GM19467 (cell line): Measurements from ENCODE around the gene DNM3.
"Not testable (repeated sequence)": the region's sequence is repeated elsewhere in the genome, so short reads cannot be mapped to it uniquely, and the experiment has no call there.

Experiments used
- ATAC-seq: cut with Tn5 transposase; IDR thresholded peaks from one replicate; pipeline ENCODE4 v1.9.1; 2021; ENCODE audit warnings: mild to moderate bottlenecking, moderate library complexity; ENCODE audit not compliant: unreplicated experiment

The DNM3 gene

DNA sequence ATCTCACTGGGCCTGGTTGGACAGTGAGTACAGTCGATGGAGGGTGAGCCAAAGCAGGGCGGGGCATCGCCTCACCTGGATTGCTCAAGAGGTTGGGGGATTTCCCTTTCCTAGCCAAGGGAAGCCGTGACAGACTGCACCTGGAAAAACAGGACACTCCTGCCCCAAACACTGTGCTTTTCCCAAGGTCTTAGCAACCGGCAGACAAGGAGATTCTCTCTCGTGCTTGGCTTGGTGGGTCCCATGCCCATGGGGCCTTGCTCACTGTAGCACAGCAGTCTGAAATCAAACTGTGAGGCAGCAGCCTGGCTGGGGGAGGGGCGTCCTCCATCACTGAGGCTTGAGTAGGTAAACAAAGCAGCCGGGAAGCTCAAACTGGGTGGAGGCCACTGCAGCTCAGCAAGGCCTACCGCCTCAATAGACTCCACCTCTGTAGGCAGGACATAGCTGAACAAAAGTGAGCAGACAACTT is 590.5 kb downstream of the DNM3 start:
- no peak for ATAC-seq

- not testable (repeated sequence) for ATAC-seq
These were observed 595.9 kb downstream of the DNM3 start for GRCh38 chr1:172437183-172437582.

DNA sequence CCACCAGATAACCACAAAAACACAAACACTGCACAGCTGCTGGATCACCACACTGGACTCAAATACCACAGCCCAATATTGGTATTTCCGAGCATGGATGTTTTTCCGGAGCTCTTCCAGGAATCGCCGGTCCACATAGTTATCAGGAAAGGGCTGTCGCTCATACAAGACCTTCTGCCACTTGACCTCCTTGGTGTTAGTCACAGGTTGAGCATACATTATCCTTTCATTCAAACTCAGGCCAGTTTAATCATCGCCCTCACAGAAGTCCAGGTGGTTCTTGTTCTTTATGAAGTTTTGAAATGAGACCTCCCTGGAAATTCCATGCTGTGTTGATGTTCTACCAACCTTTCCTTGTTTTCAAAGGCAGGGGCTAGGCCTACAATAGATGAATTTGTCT is 601.1 kb downstream of the DNM3 start:
- no peak for ATAC-seq

DNA sequence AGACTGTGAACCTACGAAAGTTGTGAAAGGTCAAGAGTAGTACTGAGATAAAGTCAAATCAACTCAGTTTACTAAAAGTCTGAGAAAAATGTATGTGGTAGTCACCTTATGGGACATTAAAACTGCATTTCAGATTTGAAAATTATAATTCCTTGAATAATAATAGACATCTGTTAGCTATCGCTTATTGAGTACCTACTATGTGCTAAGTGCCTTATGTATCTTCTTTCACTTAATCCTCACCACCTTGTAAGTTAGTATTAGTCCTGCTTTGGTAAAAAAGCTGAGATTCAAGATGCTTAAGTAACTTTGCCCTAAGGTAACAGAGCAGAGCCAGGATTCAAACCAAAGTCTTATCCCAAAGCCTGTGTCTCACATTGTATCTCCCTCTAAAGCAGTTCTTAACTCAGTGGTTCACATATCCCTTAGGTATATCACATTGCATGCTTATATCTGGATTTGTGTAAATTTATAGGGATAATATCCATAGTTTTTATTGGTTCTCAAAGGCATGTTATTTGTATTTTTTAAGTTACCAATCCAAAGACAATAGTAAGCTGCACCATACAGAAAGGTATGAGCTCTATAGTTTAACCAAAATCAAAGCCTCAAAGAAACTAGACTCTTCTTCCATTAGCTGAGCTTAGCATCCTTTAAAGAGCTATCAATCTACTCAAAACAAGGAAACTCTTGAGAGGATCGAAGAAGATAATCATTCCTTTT is 601.7 kb downstream of the DNM3 start:
- no peak for ATAC-seq

DNA sequence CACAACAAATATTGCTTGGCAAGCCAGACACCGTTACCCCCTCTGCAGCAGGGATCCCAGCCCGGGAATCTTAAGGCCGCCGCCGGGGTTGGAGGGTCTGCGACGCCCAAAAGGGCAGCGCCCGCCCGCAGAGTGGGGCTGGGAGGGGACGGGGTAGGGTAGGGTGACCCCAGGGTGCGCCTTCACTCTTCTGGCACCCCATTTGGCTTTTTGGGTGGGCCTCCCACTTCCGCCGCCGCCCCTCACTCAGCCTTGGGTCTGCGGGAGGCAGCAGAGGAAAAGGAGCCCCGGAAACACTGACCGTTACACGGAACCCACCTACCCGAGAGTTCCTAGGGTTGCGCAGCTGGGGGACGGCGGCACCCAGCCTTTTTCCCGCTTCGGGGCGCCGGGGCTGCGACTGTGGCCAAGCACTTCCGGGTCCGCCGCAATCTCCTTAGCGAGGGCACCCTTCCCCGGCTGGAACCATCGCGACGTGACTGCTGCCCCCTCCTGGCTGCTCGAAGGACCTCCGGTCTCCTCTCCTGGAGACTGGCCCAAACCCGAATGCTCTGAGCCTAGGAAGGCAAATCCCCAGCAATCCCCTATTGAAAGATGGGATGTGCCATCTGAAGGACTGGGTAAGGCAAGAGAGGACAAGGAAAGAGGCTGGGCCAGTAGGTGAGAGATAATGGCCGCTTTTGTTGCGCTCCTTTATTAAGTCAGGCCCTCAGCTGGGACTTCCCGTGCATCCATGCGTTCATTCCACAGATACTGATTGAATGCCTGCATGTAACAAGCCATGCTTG is 602.6 kb downstream of the DNM3 start, which contains the start of gene PIGC:
Gene PIGC, minus strand, starts transcription at position 404 of the 788 bp plus-strand sequence. CDS start 1,447 bp downstream, outside the sequence.
- peak; percentile 100 for ATAC-seq

GRCh38 chr1:172446547-172446946 is 605.2 kb downstream of the DNM3 start:
- ATAC-seq: no peak

DNA sequence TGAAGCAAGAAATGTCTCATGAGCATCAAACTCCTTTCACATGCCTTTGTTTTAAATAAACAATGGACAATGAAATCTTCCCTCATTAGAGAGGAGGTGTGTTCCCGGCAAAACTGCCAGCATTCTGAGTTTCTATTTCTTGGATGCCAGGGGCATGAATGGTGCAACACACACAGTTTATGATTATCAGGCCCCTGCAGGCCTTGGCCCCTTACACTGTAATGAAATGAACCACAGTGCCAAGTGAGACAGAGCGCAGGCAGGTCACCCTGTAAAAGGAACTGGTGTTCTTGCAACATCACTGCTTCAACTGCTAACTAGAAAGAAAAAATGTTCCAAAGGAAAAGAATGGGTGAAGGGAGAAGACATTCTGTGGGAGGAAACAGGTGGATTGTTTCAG is 606.3 kb downstream of the DNM3 start:
- ATAC-seq: no peak

DNA sequence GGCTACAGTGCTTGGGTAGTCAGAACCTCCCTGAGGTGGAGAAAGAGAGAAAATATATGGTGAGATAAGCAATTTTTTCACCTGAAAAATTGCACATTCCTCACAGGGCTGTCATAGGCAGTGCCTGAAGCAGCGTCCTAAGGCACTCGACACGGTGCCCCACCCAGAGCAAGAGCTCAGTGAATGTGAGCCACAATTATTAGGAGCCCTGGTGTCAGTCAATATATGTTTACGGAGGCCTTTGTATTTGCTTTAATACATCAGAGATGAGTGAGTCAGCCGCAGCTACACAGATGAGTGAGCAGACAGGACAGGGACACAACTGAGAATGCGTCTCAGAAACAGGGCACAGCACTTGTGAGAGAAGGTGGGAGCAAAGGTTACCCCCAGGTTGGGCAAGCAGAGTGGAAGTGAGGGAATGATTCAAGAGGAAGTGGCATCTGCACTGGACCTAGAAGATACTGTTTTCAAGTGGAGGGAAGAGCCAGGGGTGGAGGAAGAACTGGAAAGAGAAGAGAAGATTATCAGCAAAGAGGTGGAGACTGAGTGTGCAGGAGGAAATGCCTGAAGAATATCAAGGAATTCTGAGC is 607.8 kb downstream of the DNM3 start:
- no peak for ATAC-seq

- peak; percentile 70 for ATAC-seq
These were observed 608.6 kb downstream of the DNM3 start for GRCh38 chr1:172449585-172450523.

DNA sequence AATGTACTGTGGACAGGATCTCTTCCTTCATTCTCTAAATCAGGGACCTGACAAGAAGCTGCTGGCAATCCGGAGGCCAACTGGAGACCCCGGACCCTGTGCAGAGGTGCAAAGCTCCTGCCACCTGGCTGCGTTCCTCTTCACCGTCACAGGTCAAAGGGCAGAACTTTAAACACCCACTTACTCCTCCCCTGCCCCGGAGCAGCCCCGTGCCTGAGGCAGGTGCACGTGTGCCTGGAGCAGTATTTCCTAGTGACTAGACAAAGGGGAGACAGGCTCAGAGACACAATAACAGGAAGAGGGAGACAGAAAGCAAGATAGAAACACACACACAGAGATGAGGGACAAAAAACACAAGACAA is 609.2 kb downstream of the DNM3 start:
- no peak for ATAC-seq

DNA sequence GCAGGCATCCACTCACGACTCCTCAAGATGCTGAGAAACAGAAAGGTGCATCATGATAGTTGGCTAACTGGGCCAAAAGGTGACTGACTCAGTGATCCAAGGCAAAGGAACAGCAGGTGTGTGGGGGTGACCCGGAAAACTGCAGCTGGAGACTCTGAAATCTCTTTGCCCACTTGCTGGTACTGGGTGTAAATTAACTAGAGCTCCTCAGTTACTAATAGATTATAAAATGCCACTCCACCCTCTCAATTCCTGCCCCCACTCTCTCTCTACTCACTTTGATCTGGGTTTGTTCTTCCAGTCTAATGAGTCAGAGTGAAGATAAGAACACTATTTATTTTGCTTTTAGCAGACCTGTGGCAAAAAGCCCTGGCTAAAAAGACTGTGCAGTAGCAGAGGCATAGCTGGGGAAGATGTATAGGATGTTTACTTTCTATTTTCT is 609.7 kb downstream of the DNM3 start:
- ATAC-seq: no peak

GRCh38 chr1:172452536-172453152 is 611.3 kb downstream of the DNM3 start:
- ATAC-seq: no peak

DNA sequence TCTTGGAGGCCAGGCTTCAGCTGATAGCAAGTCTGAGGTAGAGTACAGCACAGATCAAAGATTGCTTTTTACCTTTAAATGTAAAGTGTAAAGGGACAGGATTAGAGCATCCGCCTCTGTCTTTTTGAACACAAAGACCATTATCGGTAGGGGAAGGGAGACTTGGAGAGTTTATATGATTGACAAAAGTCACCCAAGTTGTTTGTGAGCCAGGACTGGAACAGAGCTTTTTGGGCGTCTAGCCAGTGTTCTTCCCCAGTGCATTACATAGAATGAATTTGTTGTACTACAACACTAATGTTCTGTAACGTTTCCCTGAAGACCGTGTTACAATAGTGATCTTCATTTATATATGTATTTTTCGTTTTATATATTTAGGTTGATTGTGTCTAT is 611.9 kb downstream of the DNM3 start:
- ATAC-seq: no peak

DNA sequence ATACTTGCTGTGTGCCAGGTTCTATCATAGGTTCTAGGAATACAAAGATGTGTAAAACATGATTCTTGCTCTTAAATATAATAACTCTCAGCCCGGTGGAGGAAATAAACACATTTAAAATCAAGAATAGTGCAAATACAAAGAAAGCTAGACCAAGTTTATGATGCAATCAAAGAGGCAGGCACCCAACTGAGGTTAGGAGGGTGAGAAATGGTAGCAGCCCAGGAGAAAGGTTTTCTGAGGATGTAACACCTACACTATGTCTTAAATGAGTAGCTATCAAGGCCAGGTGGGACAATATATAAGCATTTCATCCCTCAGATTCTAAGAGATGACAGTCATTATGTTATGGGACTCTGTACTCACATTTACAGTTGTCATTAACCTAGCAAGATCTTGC is 612.3 kb downstream of the DNM3 start:
- no peak for ATAC-seq

GRCh38 chr1:172455451-172455850 is 614.2 kb downstream of the DNM3 start:
- ATAC-seq: no peak

DNA sequence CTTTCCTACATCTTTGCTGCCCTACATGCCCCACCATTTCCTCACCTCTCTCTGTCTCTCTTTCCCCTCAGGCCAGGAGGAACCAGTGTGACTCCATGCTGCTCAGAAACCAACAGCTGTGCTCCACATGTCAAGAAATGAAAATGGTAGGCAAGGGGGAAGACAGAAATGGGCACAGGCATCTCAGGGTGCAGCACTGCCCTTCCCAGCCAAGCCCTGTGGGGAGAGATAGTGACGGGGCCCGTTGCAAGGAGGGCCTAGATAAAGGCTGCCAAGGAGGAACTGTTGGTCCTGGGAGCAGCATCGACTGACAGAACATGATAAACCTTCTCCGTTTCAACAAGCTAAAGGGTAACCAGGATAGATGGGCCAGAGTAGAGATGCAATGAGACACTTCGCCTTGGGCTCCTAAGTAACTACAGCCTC is 615.1 kb downstream of the DNM3 start:
- no peak for ATAC-seq

DNA sequence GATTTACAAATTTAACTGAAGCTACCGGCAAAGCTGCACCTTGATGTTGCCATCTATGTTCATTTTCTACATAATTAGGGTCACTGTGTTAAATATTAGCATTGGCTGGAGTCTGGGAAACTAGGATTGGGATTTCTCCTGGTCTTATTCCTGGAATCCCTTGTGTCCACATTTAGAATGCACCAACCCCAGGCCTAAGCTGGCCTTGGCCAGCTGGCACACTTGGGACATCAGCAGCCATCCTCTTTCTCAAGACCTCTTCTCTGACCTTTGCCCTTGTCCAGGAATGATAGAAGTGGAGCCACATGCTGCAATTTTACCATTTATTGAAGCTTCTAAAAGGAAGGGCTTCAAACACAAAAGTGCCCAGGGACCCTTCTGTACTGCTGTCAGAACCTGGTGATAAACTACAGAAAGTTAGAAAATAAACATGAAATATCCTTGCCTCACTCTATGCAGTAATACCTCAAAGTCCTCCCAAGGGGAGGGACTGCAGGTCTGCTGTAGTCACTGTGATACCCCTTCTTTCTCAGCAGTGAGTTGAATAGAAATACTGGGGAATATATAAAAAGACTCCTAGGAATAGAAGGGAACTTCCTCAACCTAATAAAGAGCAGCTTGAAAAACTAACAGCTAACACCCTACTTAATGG is 616.3 kb downstream of the DNM3 start:
- ATAC-seq: no peak

GRCh38 chr1:172460177-172460576 is 618.9 kb downstream of the DNM3 start:
- ATAC-seq: no peak

GRCh38 chr1:172460887-172461315 is 619.6 kb downstream of the DNM3 start:
- ATAC-seq: no peak
